SK-N-SH (cell line): ENCODE data around the gene ST6GALNAC3.

ENCODE experiments used
- CHD2 ChIP-seq: fragments of 150-350 bp; IDR thresholded peaks from 2 replicates; pipeline ENCODE4 v1.6.1; 2018; ENCODE audit warnings: low read length; ENCODE audit not compliant: partially characterized antibody
- EP300 ChIP-seq, 2 experiments: IDR thresholded peaks; 2 replicates each; pipeline versions ENCODE4 v1.4.0 to v1.6.1; 2012; ENCODE audit warnings: borderline replicate concordance in 1 of 2, low read depth in 1 of 2, low read length in 1 of 2
- EZH2phosphoT487 ChIP-seq: fragments of 200-600 bp; sonication (generic); IDR thresholded peaks from 2 replicates; pipeline ENCODE4 v1.6.1; 2017; ENCODE audit warnings: low read depth, mixed run types, mild to moderate bottlenecking, antibody characterized with exemption, moderate library complexity, borderline replicate concordance
- FOXM1 ChIP-seq: IDR thresholded peaks from 2 replicates; pipeline ENCODE4 v1.4.0; 2012; ENCODE audit warnings: low read depth, mild to moderate bottlenecking
- NFIC ChIP-seq: IDR thresholded peaks from 2 replicates; pipeline ENCODE4 v1.4.0; 2012; ENCODE audit warnings: borderline replicate concordance
- POLR2AphosphoS5 ChIP-seq: IDR thresholded peaks from 2 replicates; pipeline ENCODE4 v1.6.1; 2012; ENCODE audit warnings: low read depth, low read length
- RCOR1 ChIP-seq: fragments of 150-350 bp; IDR thresholded peaks from 2 replicates; pipeline ENCODE4 v1.6.1; 2017; ENCODE audit warnings: antibody characterized with exemption, low read length
- SMC3 ChIP-seq: IDR thresholded peaks from 2 replicates; pipeline ENCODE4 v1.6.1; 2012; ENCODE audit warnings: low read depth, low read length, improper control_type of control experiment
- TAF1 ChIP-seq: IDR thresholded peaks from 2 replicates; pipeline ENCODE4 v1.6.1; 2012; ENCODE audit warnings: low read depth, mild to moderate bottlenecking, low read length, moderate library complexity, borderline replicate concordance
- YY1 ChIP-seq: IDR thresholded peaks from 2 replicates; pipeline ENCODE4 v1.4.0; 2012; ENCODE audit warnings: low read depth, mild to moderate bottlenecking
- TF ChIP-seq, protein P1 (sequence below): fragments of 200-600 bp; sonication (generic); IDR thresholded peaks from 2 replicates; pipeline ENCODE4 v1.6.1; 2017; ENCODE audit warnings: antibody characterized with exemption, mild to moderate bottlenecking, moderate library complexity
- TF ChIP-seq, protein P2 (sequence below): IDR thresholded peaks from 2 replicates; pipeline ENCODE4 v1.6.1; 2012; ENCODE audit warnings: mild to moderate bottlenecking, low read depth, low read length, moderate library complexity
- TF ChIP-seq, protein P3 (sequence below): IDR thresholded peaks from 2 replicates; pipeline ENCODE4 v1.4.0; 2012; ENCODE audit warnings: low read depth, borderline replicate concordance
- TF ChIP-seq, protein P4 (sequence below): IDR thresholded peaks from 2 replicates; pipeline ENCODE4 v1.4.0; 2012; ENCODE audit warnings: low read depth

DNA sequence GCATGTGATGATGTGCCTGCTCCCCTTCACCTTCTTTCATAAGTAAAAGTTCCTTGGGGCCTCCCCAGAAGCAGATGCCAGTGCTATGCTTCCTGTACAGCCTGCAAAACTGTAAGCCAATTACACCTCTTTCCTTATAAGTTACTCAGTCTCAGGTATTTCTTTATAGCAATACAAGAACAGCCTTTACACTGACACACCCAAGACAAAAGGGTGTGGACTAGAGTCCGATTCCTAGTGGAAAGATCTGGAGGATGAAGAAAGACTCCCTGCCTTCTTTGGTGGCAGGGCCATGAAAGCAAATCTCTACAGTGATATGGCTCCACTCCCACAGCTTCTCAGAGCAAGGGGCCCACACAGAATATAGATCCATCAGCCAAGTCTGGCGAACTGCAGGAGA, 583.1 kb downstream of the ST6GALNAC3 start:
- TF ChIP-seq POLR2AphosphoS5 (no peak), RCOR1 (no peak), EP300 (IDR thresholded peaks at IDR 0.05; ENCODE audit: borderline replicate concordance in 1 of 2, low read depth in 1 of 2, low read length in 1 of 2) (no peak), TAF1 (no peak), FOXM1 (no peak), NFIC (no peak), CHD2 (no peak), EZH2phosphoT487 (no peak), SMC3 (no peak), YY1 (no peak)
- TF ChIP-seq, protein P1, sequence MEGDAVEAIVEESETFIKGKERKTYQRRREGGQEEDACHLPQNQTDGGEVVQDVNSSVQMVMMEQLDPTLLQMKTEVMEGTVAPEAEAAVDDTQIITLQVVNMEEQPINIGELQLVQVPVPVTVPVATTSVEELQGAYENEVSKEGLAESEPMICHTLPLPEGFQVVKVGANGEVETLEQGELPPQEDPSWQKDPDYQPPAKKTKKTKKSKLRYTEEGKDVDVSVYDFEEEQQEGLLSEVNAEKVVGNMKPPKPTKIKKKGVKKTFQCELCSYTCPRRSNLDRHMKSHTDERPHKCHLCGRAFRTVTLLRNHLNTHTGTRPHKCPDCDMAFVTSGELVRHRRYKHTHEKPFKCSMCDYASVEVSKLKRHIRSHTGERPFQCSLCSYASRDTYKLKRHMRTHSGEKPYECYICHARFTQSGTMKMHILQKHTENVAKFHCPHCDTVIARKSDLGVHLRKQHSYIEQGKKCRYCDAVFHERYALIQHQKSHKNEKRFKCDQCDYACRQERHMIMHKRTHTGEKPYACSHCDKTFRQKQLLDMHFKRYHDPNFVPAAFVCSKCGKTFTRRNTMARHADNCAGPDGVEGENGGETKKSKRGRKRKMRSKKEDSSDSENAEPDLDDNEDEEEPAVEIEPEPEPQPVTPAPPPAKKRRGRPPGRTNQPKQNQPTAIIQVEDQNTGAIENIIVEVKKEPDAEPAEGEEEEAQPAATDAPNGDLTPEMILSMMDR: no peak
- TF ChIP-seq, protein P2, sequence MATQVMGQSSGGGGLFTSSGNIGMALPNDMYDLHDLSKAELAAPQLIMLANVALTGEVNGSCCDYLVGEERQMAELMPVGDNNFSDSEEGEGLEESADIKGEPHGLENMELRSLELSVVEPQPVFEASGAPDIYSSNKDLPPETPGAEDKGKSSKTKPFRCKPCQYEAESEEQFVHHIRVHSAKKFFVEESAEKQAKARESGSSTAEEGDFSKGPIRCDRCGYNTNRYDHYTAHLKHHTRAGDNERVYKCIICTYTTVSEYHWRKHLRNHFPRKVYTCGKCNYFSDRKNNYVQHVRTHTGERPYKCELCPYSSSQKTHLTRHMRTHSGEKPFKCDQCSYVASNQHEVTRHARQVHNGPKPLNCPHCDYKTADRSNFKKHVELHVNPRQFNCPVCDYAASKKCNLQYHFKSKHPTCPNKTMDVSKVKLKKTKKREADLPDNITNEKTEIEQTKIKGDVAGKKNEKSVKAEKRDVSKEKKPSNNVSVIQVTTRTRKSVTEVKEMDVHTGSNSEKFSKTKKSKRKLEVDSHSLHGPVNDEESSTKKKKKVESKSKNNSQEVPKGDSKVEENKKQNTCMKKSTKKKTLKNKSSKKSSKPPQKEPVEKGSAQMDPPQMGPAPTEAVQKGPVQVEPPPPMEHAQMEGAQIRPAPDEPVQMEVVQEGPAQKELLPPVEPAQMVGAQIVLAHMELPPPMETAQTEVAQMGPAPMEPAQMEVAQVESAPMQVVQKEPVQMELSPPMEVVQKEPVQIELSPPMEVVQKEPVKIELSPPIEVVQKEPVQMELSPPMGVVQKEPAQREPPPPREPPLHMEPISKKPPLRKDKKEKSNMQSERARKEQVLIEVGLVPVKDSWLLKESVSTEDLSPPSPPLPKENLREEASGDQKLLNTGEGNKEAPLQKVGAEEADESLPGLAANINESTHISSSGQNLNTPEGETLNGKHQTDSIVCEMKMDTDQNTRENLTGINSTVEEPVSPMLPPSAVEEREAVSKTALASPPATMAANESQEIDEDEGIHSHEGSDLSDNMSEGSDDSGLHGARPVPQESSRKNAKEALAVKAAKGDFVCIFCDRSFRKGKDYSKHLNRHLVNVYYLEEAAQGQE: no peak
- TF ChIP-seq, protein P3, sequence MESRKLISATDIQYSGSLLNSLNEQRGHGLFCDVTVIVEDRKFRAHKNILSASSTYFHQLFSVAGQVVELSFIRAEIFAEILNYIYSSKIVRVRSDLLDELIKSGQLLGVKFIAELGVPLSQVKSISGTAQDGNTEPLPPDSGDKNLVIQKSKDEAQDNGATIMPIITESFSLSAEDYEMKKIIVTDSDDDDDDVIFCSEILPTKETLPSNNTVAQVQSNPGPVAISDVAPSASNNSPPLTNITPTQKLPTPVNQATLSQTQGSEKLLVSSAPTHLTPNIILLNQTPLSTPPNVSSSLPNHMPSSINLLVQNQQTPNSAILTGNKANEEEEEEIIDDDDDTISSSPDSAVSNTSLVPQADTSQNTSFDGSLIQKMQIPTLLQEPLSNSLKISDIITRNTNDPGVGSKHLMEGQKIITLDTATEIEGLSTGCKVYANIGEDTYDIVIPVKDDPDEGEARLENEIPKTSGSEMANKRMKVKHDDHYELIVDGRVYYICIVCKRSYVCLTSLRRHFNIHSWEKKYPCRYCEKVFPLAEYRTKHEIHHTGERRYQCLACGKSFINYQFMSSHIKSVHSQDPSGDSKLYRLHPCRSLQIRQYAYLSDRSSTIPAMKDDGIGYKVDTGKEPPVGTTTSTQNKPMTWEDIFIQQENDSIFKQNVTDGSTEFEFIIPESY: no peak
- TF ChIP-seq, protein P4, sequence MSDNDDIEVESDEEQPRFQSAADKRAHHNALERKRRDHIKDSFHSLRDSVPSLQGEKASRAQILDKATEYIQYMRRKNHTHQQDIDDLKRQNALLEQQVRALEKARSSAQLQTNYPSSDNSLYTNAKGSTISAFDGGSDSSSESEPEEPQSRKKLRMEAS: no peak
